Umbilical cord (tissue), 2 donors: ENCODE data around the gene UCP3. TPM values are rescaled to one million over a fixed set of nuclear protein-coding genes. Genes with fewer than 3 reads are reported as not detected.
A peak's percentile ranks its signal among the peaks of the same experiment; 100 is the strongest.
"Not testable (repeated sequence)": the region's sequence is repeated elsewhere in the genome, so short reads cannot be mapped to it uniquely, and the experiment has no call there.

Experiments
- DNase-seq: peaks from one replicate; pipeline ENCODE4 v3.0.0-alpha.2; 2015; ENCODE audit warnings: low spot score
- total RNA-seq: library from RNA; depleted of rRNA; stranded (reverse); fragments of >200 nt; gene quantifications from one replicate; pipeline ENCODE4 v1.2.3, GENCODE V29; 2014; ENCODE audit warnings: low replicate concordance; ENCODE audit not compliant: insufficient read depth

Gene UCP3
- total RNA-seq, 1 donor from 2014 or later: 0.24 TPM

GRCh38 chr11:74000307-74001133, 8.4 kb downstream of the UCP3 start:
- no peak for DNase-seq

GRCh38 chr11:73999581-74000306, 9.1 kb downstream of the UCP3 start:
- DNase-seq: no peak

GRCh38 chr11:73998846-73999575, 9.9 kb downstream of the UCP3 start:
- DNase-seq: no peak

- DNase-seq: no peak
Observed at GRCh38 chr11:73997120-73997770, 11.6 kb downstream of the UCP3 start.

- no peak for DNase-seq
Observed at GRCh38 chr11:73996161-73996747, 12.6 kb downstream of the UCP3 start.

GRCh38 chr11:73995731-73996130, 13.2 kb downstream of the UCP3 start:
- no peak for DNase-seq

GRCh38 chr11:73995247-73995646, 13.6 kb downstream of the UCP3 start:
- DNase-seq: no peak

GRCh38 chr11:73991471-73992006, 17.3 kb downstream of the UCP3 start:
- DNase-seq: no peak

- no peak for DNase-seq
Observed at GRCh38 chr11:73990730-73991129, 18.2 kb downstream of the UCP3 start.

GRCh38 chr11:73989156-73989555, 19.7 kb downstream of the UCP3 start:
- DNase-seq: no peak

- DNase-seq: no peak
Observed at GRCh38 chr11:73988227-73988626, 20.7 kb downstream of the UCP3 start.

GRCh38 chr11:73985661-73986060, 23.2 kb downstream of the UCP3 start:
- not testable (repeated sequence) for DNase-seq

- DNase-seq: no peak
Observed at GRCh38 chr11:73983741-73984538, 24.9 kb downstream of the UCP3 start.

GRCh38 chr11:73982990-73983740, 25.7 kb downstream of the UCP3 start:
- DNase-seq: peak; percentile 95

- DNase-seq: peak; percentile 86
Observed at GRCh38 chr11:73982595-73982989, 26.3 kb downstream of the UCP3 start, which contains the start of gene UCP2. TSS of gene UCP2 (minus strand) at chr11:73982843. CDS start at chr11:73978378, 4,465 bp downstream.

GRCh38 chr11:73981051-73981805, 27.7 kb downstream of the UCP3 start:
- DNase-seq: no peak

GRCh38 chr11:73980001-73980961, 28.6 kb downstream of the UCP3 start:
- DNase-seq: no peak
